ENCODE results near the gene JAG2. TPM values are rescaled to one million over a fixed set of nuclear protein-coding genes. Genes with fewer than 3 reads are reported as not detected.

Gene JAG2
- total and polyA plus RNA-seq, 2 experiments from 2014 or later, result 12.4 to 30.7 TPM

- H3K9me3 ChIP-seq (ENCODE audit: low read depth), result no peaks in the 10 kb centered on the region
- no peak for DNase-seq (ENCODE audit: low read depth in 1 of 2, low spot score in 1 of 2)
- H3K4me1 ChIP-seq (ENCODE audit: low read depth), result peaks cover 21% of the 10 kb centered on the region
- H3K4me3 ChIP-seq, result no peak overlapping the region
- no peak overlapping the region for H3K27ac ChIP-seq
- H3K36me3 ChIP-seq, result no peaks in the 10 kb centered on the region
- no peak for TF ChIP-seq CTCF (IDR thresholded peaks at IDR 0.05; ENCODE audit: low read depth, low read length)
- peaks cover 7% of the 10 kb centered on the region for H3K27me3 ChIP-seq
These were observed 1.4 kb upstream of the JAG2 start for GRCh38 chr14:105169776-105170655.

DNA sequence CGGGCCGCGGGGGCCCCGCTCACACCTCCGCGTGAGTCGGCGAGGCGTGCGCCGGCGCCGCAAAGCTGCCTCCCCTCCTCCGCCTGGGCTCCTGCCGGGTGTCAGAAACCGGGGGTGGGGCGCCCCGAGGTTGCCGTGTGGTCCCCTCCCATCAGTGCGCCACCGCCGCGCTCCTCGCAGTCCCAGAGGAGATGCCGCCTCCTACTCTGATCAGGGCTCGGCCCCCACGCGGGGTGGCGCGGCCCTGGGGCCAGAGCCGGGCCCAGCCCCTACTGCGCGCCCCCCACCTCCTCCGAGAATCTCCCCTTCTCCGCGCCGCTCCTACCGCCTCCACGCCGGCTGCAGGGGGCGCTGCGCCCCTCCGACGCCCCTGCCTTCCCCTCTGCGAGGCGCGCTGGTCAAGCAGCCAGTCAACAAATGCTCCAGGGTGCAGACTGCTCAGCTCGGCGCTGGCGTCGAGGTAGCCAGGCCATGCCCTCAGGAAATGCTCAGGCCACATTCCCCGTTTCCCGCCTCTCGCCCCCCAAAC lies 467 bp upstream of the JAG2 start:
- Histone ChIP-seq H3K27ac (no peak overlapping the region), H3K9me3 (ENCODE audit: low read depth) (no peaks in the 10 kb centered on the region), H3K36me3 (no peaks in the 10 kb centered on the region), H3K4me1 (ENCODE audit: low read depth) (peaks cover 21% of the 10 kb centered on the region), H3K4me3 (peak overlapping the region; percentile 24), H3K27me3 (peaks cover 7% of the 10 kb centered on the region)
- DNase-seq (ENCODE audit: low read depth in 1 of 2, low spot score in 1 of 2), result peak; percentile 14 to 63
- TF ChIP-seq CTCF (IDR thresholded peaks at IDR 0.05; ENCODE audit: low read depth, low read length), result peak; percentile 51

DNA sequence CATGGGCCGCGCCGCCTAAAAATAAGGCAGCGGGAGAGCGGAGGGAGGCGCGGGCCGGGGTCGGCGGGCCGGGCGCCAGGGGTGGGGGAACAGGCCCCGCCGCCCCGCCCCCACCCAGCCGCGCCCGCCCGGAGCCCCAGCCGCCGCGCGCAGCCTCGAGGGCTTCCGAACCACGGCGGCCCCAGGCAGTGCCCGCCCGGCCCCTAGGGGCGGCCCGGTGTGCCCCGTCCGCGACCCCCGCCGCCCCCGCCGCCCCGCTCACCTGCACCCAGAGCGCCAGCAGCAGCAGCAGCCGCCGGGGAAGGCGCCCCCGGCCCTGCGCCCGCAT lies 519 bp downstream of the JAG2 start:
- TF ChIP-seq CTCF (IDR thresholded peaks at IDR 0.05; ENCODE audit: low read depth, low read length), result no peak
- peaks cover 7% of the 10 kb centered on the region for H3K27me3 ChIP-seq
- no peaks in the 10 kb centered on the region for H3K36me3 ChIP-seq
- peaks cover 21% of the 10 kb centered on the region for H3K4me1 ChIP-seq (ENCODE audit: low read depth)
- no peak overlapping the region for H3K27ac ChIP-seq
- H3K4me3 ChIP-seq, result peak overlapping the region; percentile 41
- DNase-seq (ENCODE audit: low read depth in 1 of 2, low spot score in 1 of 2), result no peak
- no peaks in the 10 kb centered on the region for H3K9me3 ChIP-seq (ENCODE audit: low read depth)

DNA sequence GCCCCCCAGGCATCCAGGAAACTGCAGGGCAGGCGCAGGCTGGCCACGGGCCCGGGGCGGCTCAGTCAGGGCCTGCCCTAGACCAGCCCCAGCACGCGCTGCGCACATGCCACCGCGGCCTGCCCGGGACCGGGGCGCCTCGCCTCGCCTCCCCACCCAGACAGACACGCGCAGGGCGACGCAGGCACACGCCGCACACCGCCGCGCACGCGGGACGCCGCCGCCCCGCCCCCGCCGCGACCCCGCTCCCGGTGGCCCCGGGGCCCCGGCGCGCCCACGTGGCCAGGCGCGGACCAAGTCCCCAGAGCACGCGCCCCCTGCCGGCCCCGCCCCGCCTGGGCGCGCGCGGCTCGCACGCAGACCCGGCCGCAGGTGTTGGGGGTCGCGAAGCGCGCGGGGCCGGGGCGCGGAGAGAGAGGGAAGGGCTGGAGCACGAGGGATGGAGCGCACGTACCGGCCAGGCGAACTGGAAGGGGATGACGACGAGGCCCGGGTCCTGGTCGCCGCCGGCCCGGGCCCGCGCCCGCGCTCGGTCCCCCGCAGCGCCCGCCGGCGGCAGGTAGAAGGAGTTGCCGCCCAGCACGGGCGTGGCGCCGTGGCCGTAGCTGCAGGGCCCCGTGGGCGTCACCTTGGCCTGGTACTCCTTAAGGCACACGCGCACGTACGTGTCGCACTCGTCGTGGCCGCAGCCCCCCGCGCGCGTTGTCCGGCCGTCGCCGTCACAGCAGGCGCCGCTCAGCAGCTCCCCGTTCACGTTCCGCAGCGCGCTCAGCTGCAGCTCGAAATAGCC lies 1.1 kb downstream of the JAG2 start:
- peaks cover 7% of the 10 kb centered on the region for H3K27me3 ChIP-seq
- peaks cover 21% of the 10 kb centered on the region for H3K4me1 ChIP-seq (ENCODE audit: low read depth)
- no peak for TF ChIP-seq CTCF (IDR thresholded peaks at IDR 0.05; ENCODE audit: low read depth, low read length)
- no peaks in the 10 kb centered on the region for H3K9me3 ChIP-seq (ENCODE audit: low read depth)
- H3K4me3 ChIP-seq, result peak overlapping the region; percentile 41
- peak in 1 of 2 donors; percentile 74 for DNase-seq (ENCODE audit: low read depth in 1 of 2, low spot score in 1 of 2)
- no peak overlapping the region for H3K27ac ChIP-seq
- H3K36me3 ChIP-seq, result no peaks in the 10 kb centered on the region

DNA sequence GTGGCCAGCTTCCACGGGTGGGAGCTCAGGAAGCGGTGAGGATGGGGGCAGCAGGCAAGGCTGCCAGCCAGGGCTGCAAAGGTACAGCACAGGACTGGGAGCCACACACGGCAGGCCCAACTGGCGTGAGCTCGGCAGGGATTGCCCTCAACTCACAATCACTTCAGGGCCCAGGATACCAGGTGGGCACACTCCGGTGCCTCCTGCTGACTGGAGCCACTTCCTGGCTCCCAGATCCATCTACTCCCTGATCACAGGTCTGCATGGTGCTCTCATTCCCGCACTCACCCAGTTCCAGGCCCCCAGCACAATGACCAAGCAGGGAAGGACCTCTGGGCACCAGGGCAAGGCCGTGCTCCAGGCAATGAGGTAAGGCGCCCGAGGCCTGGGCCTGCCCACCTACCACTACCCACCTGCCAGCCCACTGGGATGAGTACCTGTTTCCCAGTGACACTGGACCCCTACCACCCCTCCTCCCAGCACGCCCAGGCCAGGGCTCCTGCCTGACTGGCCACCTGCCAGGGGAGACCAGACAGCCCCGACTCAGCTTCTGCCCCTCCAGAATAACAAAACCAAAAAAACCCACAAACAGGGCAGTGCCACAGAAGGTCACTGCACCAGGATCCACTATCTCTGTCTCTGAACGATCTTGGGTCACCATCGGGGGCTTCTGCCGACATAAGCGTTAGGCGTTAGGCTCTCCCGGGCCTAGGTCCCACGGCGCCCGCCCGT lies 1.8 kb downstream of the JAG2 start:
- Histone ChIP-seq H3K36me3 (no peaks in the 10 kb centered on the region), H3K27me3 (peaks cover 7% of the 10 kb centered on the region), H3K4me3 (no peak overlapping the region), H3K9me3 (ENCODE audit: low read depth) (no peaks in the 10 kb centered on the region), H3K27ac (no peak overlapping the region), H3K4me1 (ENCODE audit: low read depth) (peaks cover 21% of the 10 kb centered on the region)
- no peak for TF ChIP-seq CTCF (IDR thresholded peaks at IDR 0.05; ENCODE audit: low read depth, low read length)
- no peak for DNase-seq (ENCODE audit: low read depth in 1 of 2, low spot score in 1 of 2)
